Germinal center (tissue), 1 donor: ENCODE data around the gene MEIOB.
A peak's percentile ranks its signal among the peaks of the same experiment; 100 is the strongest.

ENCODE experiments used
- DNase-seq: peaks from one replicate; pipeline ENCODE4 v3.0.0; 2012; ENCODE audit warnings: mixed read lengths, low spot score

Gene MEIOB

GRCh38 chr16:1830213-1830612 lies 41.8 kb downstream of the MEIOB start:
- DNase-seq, result no peak

GRCh38 chr16:1828645-1829410 lies 43.1 kb downstream of the MEIOB start:
- DNase-seq, result no peak

GRCh38 chr16:1826691-1827573 lies 45.0 kb downstream of the MEIOB start, which contains the start of the genes FAHD1 and HAGH:
Gene FAHD1 (plus strand): TSS chr16:1827206. CDS start chr16:1827239, 33 bp downstream.
Gene HAGH (minus strand): TSS chr16:1826825. CDS start chr16:1826787, 38 bp downstream.
- peak; percentile 100 for DNase-seq

GRCh38 chr16:1825864-1826690 lies 45.9 kb downstream of the MEIOB start:
- peak; percentile 44 for DNase-seq

GRCh38 chr16:1825381-1825863 lies 46.5 kb downstream of the MEIOB start:
- DNase-seq, result no peak

GRCh38 chr16:1823821-1824220 lies 48.1 kb downstream of the MEIOB start:
- DNase-seq, result no peak

GRCh38 chr16:1822801-1823200 lies 49.2 kb downstream of the MEIOB start:
- no peak for DNase-seq

GRCh38 chr16:1821861-1822611 lies 49.9 kb downstream of the MEIOB start:
- DNase-seq, result no peak

GRCh38 chr16:1820946-1821290 lies 51.0 kb downstream of the MEIOB start:
- DNase-seq, result no peak

- no peak for DNase-seq
These were observed 51.6 kb downstream of the MEIOB start for GRCh38 chr16:1820096-1820945.

- DNase-seq, result no peak
These were observed 52.4 kb downstream of the MEIOB start for GRCh38 chr16:1819611-1820010.

GRCh38 chr16:1818873-1819525 lies 53.0 kb downstream of the MEIOB start:
- no peak for DNase-seq

GRCh38 chr16:1818204-1818872 lies 53.6 kb downstream of the MEIOB start:
- DNase-seq, result no peak

GRCh38 chr16:1817716-1818115 lies 54.2 kb downstream of the MEIOB start:
- no peak for DNase-seq

- DNase-seq, result no peak
These were observed 54.7 kb downstream of the MEIOB start for GRCh38 chr16:1817276-1817589.

- no peak for DNase-seq
These were observed 55.3 kb downstream of the MEIOB start for GRCh38 chr16:1816396-1817275.

- DNase-seq, result no peak
These were observed 56.5 kb downstream of the MEIOB start for GRCh38 chr16:1815461-1815860.

GRCh38 chr16:1812732-1813163 lies 59.2 kb downstream of the MEIOB start:
- peak; percentile 22 for DNase-seq
